H1 (cell line): ENCODE data around the gene KCNS3. TPM values are rescaled to one million over a fixed set of nuclear protein-coding genes. Genes with fewer than 3 reads are reported as not detected.

Experiments used
- ASH2L ChIP-seq: fragments of 200-600, 300-600 bp; sonication (generic); IDR thresholded peaks from one replicate; pipeline ENCODE4 v1.7.1; 2017; ENCODE audit warnings: low read length
- CEBPB ChIP-seq: IDR thresholded peaks from 2 replicates; pipeline ENCODE4 v1.6.1; 2012; ENCODE audit warnings: low read depth, low read length
- RNF2 ChIP-seq: fragments of 200-900, 300-1000 bp; sonication (generic); IDR thresholded peaks from 2 replicates; pipeline ENCODE4 v1.7.1; 2016; ENCODE audit warnings: borderline replicate concordance, low read depth, mild to moderate bottlenecking, antibody characterized with exemption, low read length; ENCODE audit not compliant: poor library complexity, severe bottlenecking; ENCODE audit errors: missing control alignments
- polyA plus RNA-seq, 7 experiments: library from polyadenylated mRNA; depleted of rRNA in 3 of 7; stranded (reverse) in 5 of 7; unstranded in 2 of 7; fragments of >200 nt in 5 of 7; fragments of 200-250 nt in 2 of 7; gene quantifications; 1 replicate in 5 of 7; 2 replicates in 1 of 7; 4 replicates in 1 of 7; pipeline versions ENCODE4 v1.2.1 to v1.2.3, GENCODE V29; 2011 to 2013; ENCODE audit warnings: missing spikeins in 2 of 7, mixed read lengths in 2 of 7
- total RNA-seq: library from RNA; stranded (reverse); fragmentation: NEBNext Ultra II Directional; extraction: Animal tissue kit (Norgen Biotek cat#: 25700); gene quantifications from 2 replicates; pipeline ENCODE4 v1.2.1, GENCODE V29; 2021
- TF ChIP-seq, protein P1 (sequence below): fragments of 300-600 bp; sonication (generic); IDR thresholded peaks from 2 replicates; pipeline ENCODE4 v1.7.1; 2012; ENCODE audit warnings: low read length, moderate library complexity, mild to moderate bottlenecking, inconsistent platforms; ENCODE audit not compliant: insufficient replicate concordance

The KCNS3 gene
- total and polyA plus RNA-seq, 2 of the 8 experiments (the other 6 are each of a cell fraction or from before 2014, with no cell fraction given), result 22.7 to 23.0 TPM

DNA sequence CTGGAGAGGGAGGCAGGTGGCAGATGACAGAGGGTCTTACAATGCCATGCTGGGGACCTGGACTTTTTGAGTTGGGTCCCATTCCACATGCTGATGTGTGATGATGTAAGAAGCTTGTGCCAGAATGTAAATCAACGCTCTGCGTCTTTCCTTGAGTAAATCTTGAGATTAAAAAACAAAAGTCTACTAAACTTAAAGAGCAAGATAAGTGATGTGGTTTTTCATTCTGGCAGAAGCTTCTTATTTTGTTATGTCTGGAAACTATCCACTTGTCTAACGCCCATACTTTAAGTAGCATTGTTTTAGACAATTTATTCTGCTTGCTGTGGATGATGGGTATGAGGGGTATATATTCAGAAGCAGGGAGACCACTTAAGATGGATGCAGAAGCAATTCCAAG is 94.5 kb downstream of the KCNS3 start (continued):
- TF ChIP-seq, protein P1, sequence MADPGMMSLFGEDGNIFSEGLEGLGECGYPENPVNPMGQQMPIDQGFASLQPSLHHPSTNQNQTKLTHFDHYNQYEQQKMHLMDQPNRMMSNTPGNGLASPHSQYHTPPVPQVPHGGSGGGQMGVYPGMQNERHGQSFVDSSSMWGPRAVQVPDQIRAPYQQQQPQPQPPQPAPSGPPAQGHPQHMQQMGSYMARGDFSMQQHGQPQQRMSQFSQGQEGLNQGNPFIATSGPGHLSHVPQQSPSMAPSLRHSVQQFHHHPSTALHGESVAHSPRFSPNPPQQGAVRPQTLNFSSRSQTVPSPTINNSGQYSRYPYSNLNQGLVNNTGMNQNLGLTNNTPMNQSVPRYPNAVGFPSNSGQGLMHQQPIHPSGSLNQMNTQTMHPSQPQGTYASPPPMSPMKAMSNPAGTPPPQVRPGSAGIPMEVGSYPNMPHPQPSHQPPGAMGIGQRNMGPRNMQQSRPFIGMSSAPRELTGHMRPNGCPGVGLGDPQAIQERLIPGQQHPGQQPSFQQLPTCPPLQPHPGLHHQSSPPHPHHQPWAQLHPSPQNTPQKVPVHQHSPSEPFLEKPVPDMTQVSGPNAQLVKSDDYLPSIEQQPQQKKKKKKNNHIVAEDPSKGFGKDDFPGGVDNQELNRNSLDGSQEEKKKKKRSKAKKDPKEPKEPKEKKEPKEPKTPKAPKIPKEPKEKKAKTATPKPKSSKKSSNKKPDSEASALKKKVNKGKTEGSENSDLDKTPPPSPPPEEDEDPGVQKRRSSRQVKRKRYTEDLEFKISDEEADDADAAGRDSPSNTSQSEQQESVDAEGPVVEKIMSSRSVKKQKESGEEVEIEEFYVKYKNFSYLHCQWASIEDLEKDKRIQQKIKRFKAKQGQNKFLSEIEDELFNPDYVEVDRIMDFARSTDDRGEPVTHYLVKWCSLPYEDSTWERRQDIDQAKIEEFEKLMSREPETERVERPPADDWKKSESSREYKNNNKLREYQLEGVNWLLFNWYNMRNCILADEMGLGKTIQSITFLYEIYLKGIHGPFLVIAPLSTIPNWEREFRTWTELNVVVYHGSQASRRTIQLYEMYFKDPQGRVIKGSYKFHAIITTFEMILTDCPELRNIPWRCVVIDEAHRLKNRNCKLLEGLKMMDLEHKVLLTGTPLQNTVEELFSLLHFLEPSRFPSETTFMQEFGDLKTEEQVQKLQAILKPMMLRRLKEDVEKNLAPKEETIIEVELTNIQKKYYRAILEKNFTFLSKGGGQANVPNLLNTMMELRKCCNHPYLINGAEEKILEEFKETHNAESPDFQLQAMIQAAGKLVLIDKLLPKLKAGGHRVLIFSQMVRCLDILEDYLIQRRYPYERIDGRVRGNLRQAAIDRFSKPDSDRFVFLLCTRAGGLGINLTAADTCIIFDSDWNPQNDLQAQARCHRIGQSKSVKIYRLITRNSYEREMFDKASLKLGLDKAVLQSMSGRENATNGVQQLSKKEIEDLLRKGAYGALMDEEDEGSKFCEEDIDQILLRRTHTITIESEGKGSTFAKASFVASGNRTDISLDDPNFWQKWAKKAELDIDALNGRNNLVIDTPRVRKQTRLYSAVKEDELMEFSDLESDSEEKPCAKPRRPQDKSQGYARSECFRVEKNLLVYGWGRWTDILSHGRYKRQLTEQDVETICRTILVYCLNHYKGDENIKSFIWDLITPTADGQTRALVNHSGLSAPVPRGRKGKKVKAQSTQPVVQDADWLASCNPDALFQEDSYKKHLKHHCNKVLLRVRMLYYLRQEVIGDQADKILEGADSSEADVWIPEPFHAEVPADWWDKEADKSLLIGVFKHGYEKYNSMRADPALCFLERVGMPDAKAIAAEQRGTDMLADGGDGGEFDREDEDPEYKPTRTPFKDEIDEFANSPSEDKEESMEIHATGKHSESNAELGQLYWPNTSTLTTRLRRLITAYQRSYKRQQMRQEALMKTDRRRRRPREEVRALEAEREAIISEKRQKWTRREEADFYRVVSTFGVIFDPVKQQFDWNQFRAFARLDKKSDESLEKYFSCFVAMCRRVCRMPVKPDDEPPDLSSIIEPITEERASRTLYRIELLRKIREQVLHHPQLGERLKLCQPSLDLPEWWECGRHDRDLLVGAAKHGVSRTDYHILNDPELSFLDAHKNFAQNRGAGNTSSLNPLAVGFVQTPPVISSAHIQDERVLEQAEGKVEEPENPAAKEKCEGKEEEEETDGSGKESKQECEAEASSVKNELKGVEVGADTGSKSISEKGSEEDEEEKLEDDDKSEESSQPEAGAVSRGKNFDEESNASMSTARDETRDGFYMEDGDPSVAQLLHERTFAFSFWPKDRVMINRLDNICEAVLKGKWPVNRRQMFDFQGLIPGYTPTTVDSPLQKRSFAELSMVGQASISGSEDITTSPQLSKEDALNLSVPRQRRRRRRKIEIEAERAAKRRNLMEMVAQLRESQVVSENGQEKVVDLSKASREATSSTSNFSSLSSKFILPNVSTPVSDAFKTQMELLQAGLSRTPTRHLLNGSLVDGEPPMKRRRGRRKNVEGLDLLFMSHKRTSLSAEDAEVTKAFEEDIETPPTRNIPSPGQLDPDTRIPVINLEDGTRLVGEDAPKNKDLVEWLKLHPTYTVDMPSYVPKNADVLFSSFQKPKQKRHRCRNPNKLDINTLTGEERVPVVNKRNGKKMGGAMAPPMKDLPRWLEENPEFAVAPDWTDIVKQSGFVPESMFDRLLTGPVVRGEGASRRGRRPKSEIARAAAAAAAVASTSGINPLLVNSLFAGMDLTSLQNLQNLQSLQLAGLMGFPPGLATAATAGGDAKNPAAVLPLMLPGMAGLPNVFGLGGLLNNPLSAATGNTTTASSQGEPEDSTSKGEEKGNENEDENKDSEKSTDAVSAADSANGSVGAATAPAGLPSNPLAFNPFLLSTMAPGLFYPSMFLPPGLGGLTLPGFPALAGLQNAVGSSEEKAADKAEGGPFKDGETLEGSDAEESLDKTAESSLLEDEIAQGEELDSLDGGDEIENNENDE, result no peak
- TF ChIP-seq CEBPB (no peak), RNF2 (no peak), ASH2L (no peak)
